Measurements from ENCODE around the gene TLX2. TPM values are rescaled to one million over a fixed set of nuclear protein-coding genes. Genes with fewer than 3 reads are reported as not detected.
"Not testable (repeated sequence)": the region's sequence is repeated elsewhere in the genome, so short reads cannot be mapped to it uniquely, and the experiment has no call there.

TLX2 gene
- total RNA-seq: not detected

- no peak for DNase-seq
These were observed at the start of gene TLX2 for GRCh38 chr2:74514368-74515270. TLX2 (plus strand) TSS chr2:74514450; CDS start chr2:74514807, 357 bp downstream.

- DNase-seq: not testable (repeated sequence)
These were observed 43.5 kb upstream of the TLX2 start for GRCh38 chr2:74470742-74471141.

- DNase-seq: no peak
These were observed 42.8 kb upstream of the TLX2 start for GRCh38 chr2:74471332-74472065.

DNA sequence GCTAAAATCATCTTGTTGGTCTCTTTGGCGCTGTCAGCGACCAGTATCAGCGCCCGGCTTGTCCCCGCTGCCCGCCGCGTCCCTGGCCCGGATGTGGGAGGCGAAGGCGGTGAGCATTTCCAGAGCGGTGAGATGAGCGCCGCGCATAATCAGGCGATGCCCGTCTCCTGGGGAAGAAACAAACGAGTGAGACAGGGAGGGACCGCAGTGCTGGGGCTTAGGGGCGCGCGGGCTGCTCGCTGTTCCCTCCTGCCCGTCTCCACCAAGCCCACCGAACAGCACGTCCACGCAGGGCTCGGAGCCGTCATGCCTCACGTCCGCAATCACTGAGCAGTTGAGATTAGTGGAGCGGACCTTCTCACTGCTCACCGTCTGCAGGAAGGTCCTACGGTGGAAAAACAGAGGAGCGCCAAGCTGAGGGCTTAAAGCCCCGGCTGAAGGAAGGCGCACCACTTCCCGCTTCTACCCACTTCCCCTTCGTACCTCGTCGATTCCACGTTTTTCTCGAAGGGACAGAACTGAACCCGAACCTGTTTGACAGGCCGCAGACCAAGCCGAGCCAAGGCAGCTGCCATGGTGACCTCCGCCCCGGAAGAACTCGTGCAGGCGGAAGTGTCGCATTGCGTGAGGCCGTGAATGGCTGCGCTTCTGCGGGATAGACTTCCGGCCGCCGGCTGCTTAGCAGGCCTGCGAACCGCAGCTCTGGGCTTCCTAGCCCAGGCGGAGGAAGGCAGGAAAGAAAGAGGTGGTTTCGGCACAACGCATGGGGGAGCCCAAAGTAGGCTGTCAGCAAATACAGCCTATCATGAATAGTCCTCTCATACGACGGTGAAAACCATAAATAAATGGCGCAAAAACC lies 41.9 kb upstream of the TLX2 start, which contains the start of gene MRPL53:
Gene MRPL53, minus strand, starts transcription at position 595 of the 859 bp plus-strand sequence. Its CDS starts 20 bp downstream, at position 575.
- DNase-seq: peak; percentile 90

DNA sequence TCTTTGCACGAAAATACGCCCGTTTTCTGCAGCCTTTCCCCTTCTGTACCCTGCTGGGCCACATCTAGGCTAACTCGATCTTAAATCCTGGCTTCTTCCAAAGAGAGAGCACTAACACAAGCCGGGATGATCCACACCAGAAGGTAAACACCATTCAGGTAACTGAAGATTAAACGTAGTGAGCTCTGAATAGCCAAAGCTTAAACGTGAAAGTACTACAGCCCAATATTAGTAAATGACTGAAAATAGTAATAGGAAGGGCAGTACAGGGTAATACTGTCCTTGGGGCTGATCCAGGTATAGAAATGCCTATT lies 41.3 kb upstream of the TLX2 start:
- DNase-seq: peak; percentile 48

GRCh38 chr2:74474481-74474880 lies 39.8 kb upstream of the TLX2 start:
- no peak for DNase-seq

GRCh38 chr2:74474899-74475298 lies 39.4 kb upstream of the TLX2 start:
- DNase-seq: no peak

GRCh38 chr2:74481431-74481830 lies 32.8 kb upstream of the TLX2 start:
- no peak for DNase-seq

GRCh38 chr2:74481961-74482800 lies 32.1 kb upstream of the TLX2 start:
- DNase-seq: no peak

- peak; percentile 96 for DNase-seq
These were observed 31.2 kb upstream of the TLX2 start, which contains the start of the genes CCDC142 and TTC31 for GRCh38 chr2:74482801-74483674. CCDC142 (minus strand) TSS chr2:74482998; CDS start chr2:74482837, 161 bp downstream. TTC31 (plus strand) TSS chr2:74483081; CDS start chr2:74483096, 15 bp downstream.

DNA sequence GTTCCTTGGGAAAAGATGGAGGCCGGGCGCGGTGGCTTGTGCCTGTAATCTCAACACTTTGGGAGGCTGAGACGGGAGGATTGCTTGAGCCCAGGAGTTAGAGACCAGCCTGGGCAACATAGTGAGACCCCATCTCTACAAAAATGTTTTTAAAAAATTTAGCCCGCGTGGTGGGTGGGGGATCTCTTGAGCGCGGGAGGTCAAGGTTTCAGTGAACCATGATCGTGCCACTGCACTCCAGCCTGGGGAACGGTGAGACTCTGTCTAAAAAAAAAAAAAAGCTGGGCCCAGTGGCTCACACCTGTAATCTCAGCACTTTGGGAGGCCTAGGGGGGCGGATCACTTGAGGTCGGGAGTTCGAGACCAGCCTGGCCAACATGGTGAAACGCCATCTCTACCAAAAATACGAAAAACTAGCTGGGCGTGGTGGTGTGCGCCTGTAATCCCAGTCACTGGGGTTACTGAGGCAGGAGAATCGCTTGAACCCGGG lies 30.5 kb upstream of the TLX2 start:
- DNase-seq: not testable (repeated sequence)

- no peak for DNase-seq
These were observed 28.1 kb upstream of the TLX2 start for GRCh38 chr2:74486141-74486540.

- DNase-seq: no peak
These were observed 25.4 kb upstream of the TLX2 start for GRCh38 chr2:74488643-74489481.

GRCh38 chr2:74489906-74490305 lies 24.3 kb upstream of the TLX2 start:
- DNase-seq: no peak

DNA sequence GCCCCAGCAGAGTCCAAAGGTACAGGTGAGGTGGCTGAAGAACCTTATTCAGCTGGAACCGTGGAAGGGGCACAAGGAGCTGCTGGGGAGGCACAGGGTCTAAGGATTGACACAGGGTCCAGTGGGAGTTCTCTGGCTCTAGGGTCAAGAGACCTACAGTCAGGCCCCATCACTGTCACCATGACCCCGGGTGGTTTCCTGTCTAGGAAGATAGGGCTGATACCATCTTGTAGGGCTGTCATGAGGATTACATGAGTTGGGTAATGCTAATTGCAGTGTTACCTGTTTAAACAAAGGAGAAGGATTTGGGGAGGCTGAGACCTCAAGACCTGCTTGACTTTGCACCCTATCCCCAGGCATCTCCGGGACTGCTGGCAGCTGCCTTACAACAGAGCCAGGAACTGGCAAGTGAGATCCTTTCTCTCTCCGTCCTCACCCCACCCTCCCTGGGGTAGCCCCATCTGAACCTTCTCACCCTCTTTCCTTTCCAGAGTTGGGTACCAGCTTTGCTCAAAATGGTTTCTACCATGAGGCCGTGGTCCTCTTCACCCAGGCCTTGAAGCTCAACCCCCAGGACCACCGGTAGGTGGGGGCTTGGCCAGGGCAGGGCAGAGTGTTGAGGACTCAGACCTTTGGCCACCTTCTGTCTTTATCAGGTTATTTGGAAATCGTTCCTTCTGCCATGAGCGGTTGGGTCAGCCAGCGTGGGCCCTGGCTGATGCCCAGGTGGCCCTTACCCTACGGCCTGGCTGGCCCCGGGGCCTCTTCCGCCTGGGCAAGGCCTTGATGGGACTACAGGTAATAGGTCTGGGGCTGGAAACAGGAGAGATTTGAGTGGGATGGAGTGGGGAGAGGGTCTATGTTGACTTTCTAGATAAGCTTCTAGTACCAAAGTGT lies 22.4 kb upstream of the TLX2 start:
- DNase-seq: no peak

DNA sequence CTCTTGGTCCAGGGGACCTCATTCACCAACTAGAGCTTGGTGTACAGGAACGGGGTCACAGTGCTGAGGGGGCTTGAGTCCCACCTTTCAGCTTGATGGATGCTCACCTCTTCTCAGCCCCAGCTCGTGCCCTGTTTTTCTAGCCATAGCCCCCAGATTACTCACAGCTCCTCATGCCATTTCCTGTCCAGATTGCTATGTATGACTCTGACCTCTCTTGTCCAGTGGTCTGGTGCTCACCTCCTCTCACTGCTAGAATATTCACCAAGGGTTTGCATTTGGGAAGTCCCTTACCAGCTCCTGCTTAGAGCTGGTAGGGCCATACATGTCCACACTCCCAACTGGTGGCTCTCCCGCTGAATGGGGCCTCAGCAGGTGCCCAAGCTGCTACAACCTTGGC lies 20.7 kb upstream of the TLX2 start:
- no peak for DNase-seq

DNA sequence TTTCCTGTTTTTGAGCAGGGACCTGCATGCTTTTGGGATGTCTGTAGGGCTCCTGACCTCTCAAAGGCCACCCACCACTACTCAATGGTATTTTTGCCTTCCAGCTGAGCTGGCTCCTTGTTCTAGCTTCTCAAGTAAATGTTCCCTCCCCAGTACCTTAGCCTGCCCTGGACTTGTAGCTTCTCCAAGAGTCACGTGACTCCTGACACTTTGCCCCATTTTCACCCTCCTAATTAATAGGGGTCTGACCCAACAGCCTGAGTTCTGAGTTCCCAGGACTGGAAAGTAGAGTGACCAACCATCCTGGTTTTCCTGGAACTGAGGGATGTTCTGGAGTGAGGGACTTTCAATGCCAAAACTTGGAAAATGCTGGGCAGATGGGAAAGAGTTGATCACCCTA lies 18.8 kb upstream of the TLX2 start:
- no peak for DNase-seq
